GM13976 (cell line): ENCODE results near the gene RNU1-3.
A peak's percentile ranks its signal among the peaks of the same experiment; 100 is the strongest.
"Not testable (repeated sequence)": the region's sequence is repeated elsewhere in the genome, so short reads cannot be mapped to it uniquely, and the experiment has no call there.

Source experiments
- DNase-seq: peaks from one replicate; pipeline ENCODE4 v3.0.0; 2012; ENCODE audit warnings: low spot score
- CTCF ChIP-seq: IDR thresholded peaks from 2 replicates; pipeline ENCODE4 v1.5.1; 2012; ENCODE audit warnings: borderline replicate concordance, mild to moderate bottlenecking; ENCODE audit not compliant: insufficient read depth; ENCODE audit errors: extremely low read depth, missing control alignments, control extremely low read depth
- in situ Hi-C: fragments of 300-500 bp; cut with MboI; formaldehyde crosslinking; loops from one replicate; pipeline ENCODE4 v1.12.0; 2022; ENCODE audit warnings: low sequenced_read_pairs, mixed read lengths, inconsistent platforms; ENCODE audit not compliant: unreplicated experiment

The RNU1-3 gene

GRCh38 chr1:16635959-16636358 is 30.8 kb downstream of the RNU1-3 start:
- in situ Hi-C loops, DNase-seq: not testable (repeated sequence)

DNA sequence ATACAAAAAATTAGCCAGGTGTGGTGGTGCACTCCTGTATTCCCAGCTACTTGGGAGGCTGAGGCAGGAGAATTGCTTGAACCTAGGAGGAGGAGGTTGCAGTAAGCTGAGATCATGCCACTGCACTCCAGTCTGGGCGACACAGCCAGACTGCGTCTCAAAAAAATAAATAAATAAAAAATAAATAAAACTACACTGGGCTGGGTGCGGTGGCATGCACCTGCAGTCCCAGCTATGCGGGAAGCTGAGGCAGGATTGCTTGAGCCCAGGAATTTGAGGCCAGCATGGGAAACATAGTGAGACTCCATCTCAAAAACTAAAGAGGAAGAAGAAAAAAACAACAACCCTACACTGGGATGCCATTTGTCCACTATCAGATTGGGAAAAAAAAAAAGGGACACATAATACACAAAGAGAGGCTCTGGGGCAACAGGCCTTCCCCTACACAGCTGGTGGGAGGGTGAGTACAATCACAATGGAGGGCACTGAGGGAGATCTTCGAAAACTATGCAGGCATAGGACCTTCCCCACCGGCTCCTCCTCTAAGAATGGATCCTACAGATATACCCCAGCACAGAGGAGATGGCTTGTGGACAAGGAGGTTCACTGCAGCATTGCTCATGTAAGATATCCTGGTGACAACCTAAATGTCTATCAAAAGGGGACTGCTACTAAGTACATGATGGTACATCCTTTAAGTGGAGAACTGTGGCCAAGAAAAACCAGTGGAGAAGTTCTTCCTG is 33.0 kb downstream of the RNU1-3 start:
- in situ Hi-C loops, result not testable (repeated sequence)

GRCh38 chr1:16632044-16632850 is 34.5 kb downstream of the RNU1-3 start:
- in situ Hi-C loops, result not testable (repeated sequence)
- DNase-seq, result peak; percentile 34

More for the DNA sequence above, 33.0 kb downstream of the RNU1-3 start:
- not testable (repeated sequence) for DNase-seq

DNA sequence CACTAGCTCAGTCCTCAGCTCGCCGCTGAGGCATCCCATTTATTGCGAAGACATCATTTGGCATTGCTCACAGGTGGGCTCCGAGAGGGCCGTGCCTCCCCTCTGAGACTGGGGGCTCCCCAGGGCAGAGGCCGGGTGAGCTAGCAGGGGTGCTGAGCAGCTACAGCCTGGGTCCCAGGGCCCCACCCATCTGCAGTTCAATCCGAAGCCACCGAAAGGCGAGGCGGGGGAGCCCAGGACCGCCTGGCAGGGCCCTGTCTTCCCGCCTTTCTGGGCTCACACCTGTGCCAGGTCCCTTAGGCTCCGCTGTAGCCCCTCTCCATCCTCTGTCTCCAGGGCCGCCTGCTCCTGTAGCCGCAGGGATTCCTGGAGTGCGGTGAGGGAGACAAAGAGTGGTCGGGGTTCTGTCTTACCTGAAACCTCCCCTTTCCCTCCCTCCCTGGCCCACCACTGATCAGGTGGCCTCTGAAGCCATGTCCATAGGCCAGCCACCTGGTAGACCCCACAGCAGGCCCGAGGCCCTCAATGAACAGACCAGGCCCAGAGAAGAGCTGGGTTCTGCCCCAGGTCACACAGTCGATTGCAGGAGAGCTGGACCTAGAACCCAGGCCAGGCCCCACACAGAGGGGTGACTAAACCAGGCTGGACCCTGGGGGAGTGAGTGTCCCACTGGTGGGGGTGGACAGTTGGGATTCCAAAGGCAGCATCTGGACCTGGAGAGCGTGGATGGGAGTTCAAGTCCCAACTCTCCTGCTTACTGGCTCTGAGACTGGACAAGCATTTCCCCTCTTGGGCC is 35.3 kb downstream of the RNU1-3 start:
- in situ Hi-C loops, result no loop called here
- TF ChIP-seq CTCF, result no peak
- DNase-seq, result peak; percentile 47

GRCh38 chr1:16630661-16631247 is 36.0 kb downstream of the RNU1-3 start:
- DNase-seq, result peak; percentile 52
- no peak for TF ChIP-seq CTCF
- in situ Hi-C loops, result no loop called here

GRCh38 chr1:16629916-16630530 is 36.7 kb downstream of the RNU1-3 start:
- DNase-seq, in situ Hi-C loops: not testable (repeated sequence)

DNA sequence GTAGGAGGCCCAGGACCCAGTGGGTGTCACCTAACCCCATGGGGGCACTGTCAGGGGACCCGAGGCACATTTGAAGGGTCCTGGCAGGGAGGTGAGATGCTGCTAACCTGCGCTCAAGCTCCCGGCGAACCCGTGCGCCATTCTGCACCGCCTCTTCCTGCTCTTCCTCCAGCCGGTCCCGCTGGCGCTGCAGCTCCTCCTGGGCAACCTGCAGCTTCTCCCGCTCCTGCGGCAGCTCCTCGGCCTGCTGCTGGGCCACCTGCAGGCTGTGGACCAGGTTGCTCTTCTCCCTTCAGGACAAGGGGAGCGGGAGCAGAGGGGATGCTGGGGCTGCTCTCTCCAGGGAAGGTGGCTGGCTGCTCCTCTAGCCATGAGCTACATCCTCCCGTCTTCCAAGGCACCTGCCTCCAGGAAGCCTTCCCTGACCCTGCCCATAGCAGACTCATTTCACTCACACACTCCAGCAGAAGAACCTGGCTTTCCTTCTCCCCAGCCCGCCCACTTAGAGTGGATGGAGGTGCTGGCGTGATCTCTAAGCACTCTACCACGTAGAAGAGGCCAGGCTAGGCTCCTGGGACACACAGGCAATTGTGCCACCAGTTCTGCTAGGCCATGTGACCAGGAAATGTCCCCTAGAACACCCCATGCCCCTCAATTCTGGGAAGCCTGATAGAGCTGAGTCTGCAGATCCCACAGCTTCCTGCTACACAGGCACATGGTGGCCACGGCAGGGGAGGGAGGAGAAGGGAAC is 38.2 kb downstream of the RNU1-3 start:
- in situ Hi-C loops, result no loop called here
- TF ChIP-seq CTCF, result no peak
- DNase-seq, result peak; percentile 58

GRCh38 chr1:16626409-16626983 is 40.3 kb downstream of the RNU1-3 start:
- DNase-seq, in situ Hi-C loops: not testable (repeated sequence)
